Aorta (tissue), 5 donors: ENCODE measurements around the gene NIPA2. TPM values are rescaled to one million over a fixed set of nuclear protein-coding genes. Genes with fewer than 3 reads are reported as not detected.

Source experiments
- ATAC-seq: fragments of 200-7000 bp; cut with Tn5 transposase; one replicate; pipeline ENCODE4 v1.9.1; 2022; ENCODE audit warnings: moderate library complexity; ENCODE audit not compliant: low FRiP score
- DNase-seq, 2 donors: peaks; one replicate each; pipeline ENCODE4 v3.0.0-alpha.2; 2020
- H3K27ac ChIP-seq, 2 donors: one replicate each; pipeline ENCODE4 v1.5.1; 2013; ENCODE audit warnings: low read length in 2 of 2, mild to moderate bottlenecking in 2 of 2, moderate library complexity in 2 of 2, control low read depth in 1 of 2, inconsistent platforms in 1 of 2, low read depth in 1 of 2
- H3K27me3 ChIP-seq, 2 donors: one replicate each; pipeline ENCODE4 v1.6.1; 2013; ENCODE audit warnings: control low read depth in 1 of 2, low read length in 1 of 2, mild to moderate bottlenecking in 1 of 2, moderate library complexity in 1 of 2; ENCODE audit not compliant: insufficient read depth in 2 of 2, control insufficient read depth in 1 of 2
- H3K36me3 ChIP-seq, 2 donors: one replicate each; pipeline ENCODE4 v1.6.1; 2013; ENCODE audit warnings: control low read depth in 1 of 2, low read length in 1 of 2, mild to moderate bottlenecking in 1 of 2; ENCODE audit not compliant: insufficient read depth in 2 of 2, control insufficient read depth in 1 of 2
- H3K4me1 ChIP-seq, 2 donors: one replicate each; pipeline ENCODE4 v1.6.1; 2013; ENCODE audit warnings: low read length in 2 of 2, control low read depth in 1 of 2, mild to moderate bottlenecking in 1 of 2, moderate library complexity in 1 of 2; ENCODE audit not compliant: insufficient read depth in 2 of 2, control insufficient read depth in 1 of 2
- H3K4me3 ChIP-seq, 2 donors: one replicate each; pipeline ENCODE4 v1.5.1; 2013; ENCODE audit warnings: low read length in 2 of 2, control low read depth in 1 of 2, mild to moderate bottlenecking in 1 of 2
- H3K9me3 ChIP-seq: one replicate; pipeline ENCODE4 v1.6.1; 2013; ENCODE audit warnings: mild to moderate bottlenecking, low read length; ENCODE audit not compliant: control insufficient read depth
- WGBS, 2 donors: extraction: QIAGEN DNeasy Blood & Tissue Kit; methylation state at CpG; one replicate each; pipeline ENCODE4 v1.1.7; 2013; 5-methylcytosine and 5-hydroxymethylcytosine counted together
- intact Hi-C, 2 donors: fragments of 100-400 bp; cut with DNase I; formaldehyde crosslinking; loops; one replicate each; pipeline versions ENCODE4 v1.14.2 to v1.15.0; 2022
- polyA plus RNA-seq, 2 donors: library from polyadenylated mRNA; stranded (reverse); fragments of 200-250 nt; gene quantifications; one replicate each; pipeline ENCODE4 v1.2.3, GENCODE V29; 2013
- total RNA-seq, 2 donors: library from RNA; stranded (reverse); fragmentation: NEBNext Ultra II Directional; extraction: Animal tissue kit (Norgen Biotek cat#: 25700); gene quantifications; one replicate each; pipeline ENCODE4 v1.2.1, GENCODE V29; 2021
- donor health status: healthy with polysubstance abuse.
- donor health status: Bipolar disorder and iron deficiency.
- donor health status: DM: no; HTN: no; CAD: no.
- donor health status: DM: no; HTN: no; CAD: no.
- donor health status: DM: yes; HTN: yes; CAD: no.

The NIPA2 gene
- total and polyA plus RNA-seq, 4 donors, result 5.9 to 30.1 (median 20.0) TPM

- no peaks in the 10 kb centered on the region for H3K27me3 ChIP-seq
- DNase-seq (peak in 1 of 2 donors; percentile 63), ATAC-seq (no peak)
- no peaks in the 10 kb centered on the region for H3K9me3 ChIP-seq
- peaks cover 6 to 17% of the 10 kb centered on the region in 2 donors for H3K36me3 ChIP-seq
- 85 to 87% methylated on average over 16 of the region's 16 CpGs for WGBS, 2 donors
- H3K4me1 ChIP-seq, result no peaks in the 10 kb centered on the region
- H3K4me3 ChIP-seq, result no peak overlapping the region
- intact Hi-C loops, result no loop called here
- H3K27ac ChIP-seq, result no peak overlapping the region
These were observed 68.9 kb downstream of the NIPA2 start for GRCh38 chr15:22907161-22907950.

- Histone ChIP-seq H3K4me3 (no peak overlapping the region), H3K36me3 (peaks cover 6 to 20% of the 10 kb centered on the region in 2 donors), H3K27me3 (no peaks in the 10 kb centered on the region), H3K9me3 (no peaks in the 10 kb centered on the region), H3K4me1 (no peaks in the 10 kb centered on the region), H3K27ac (no peak overlapping the region)
- ATAC-seq, result no peak
- no peak for DNase-seq
- intact Hi-C loops, result no loop called here
- WGBS, 2 donors, result 92% methylated on average over 9 of the region's 9 CpGs
These were observed 70.4 kb downstream of the NIPA2 start for GRCh38 chr15:22908830-22909229.

- ATAC-seq, result no peak
- H3K36me3 ChIP-seq, result peaks cover 6 to 28% of the 10 kb centered on the region in 2 donors
- H3K4me3 ChIP-seq, result no peak overlapping the region
- H3K9me3 ChIP-seq, result no peaks in the 10 kb centered on the region
- no peak overlapping the region for H3K27ac ChIP-seq
- 88% methylated on average over 8 of the region's 8 CpGs for WGBS, 2 donors
- no peaks in the 10 kb centered on the region for H3K4me1 ChIP-seq
- no peaks in the 10 kb centered on the region for H3K27me3 ChIP-seq
- no peak for DNase-seq
- intact Hi-C loops, result no loop called here
These were observed 72.8 kb downstream of the NIPA2 start for GRCh38 chr15:22911306-22911705.

GRCh38 chr15:22912256-22912655 is 73.8 kb downstream of the NIPA2 start:
- Histone ChIP-seq H3K27ac (no peak overlapping the region), H3K27me3 (no peaks in the 10 kb centered on the region), H3K9me3 (no peaks in the 10 kb centered on the region), H3K4me1 (no peaks in the 10 kb centered on the region), H3K4me3 (no peak overlapping the region), H3K36me3 (peaks cover 6 to 31% of the 10 kb centered on the region in 2 donors)
- no peak for ATAC-seq
- intact Hi-C loops, result no loop called here
- DNase-seq, result peak in 1 of 2 donors; percentile 20
- 94 to 96% methylated on average over 12 of the region's 12 CpGs for WGBS, 2 donors

GRCh38 chr15:22913646-22914380 is 75.3 kb downstream of the NIPA2 start:
- 91 to 92% methylated on average over 13 of the region's 13 CpGs for WGBS, 2 donors
- no peaks in the 10 kb centered on the region for H3K27me3 ChIP-seq
- no peaks in the 10 kb centered on the region for H3K4me1 ChIP-seq
- no peaks in the 10 kb centered on the region for H3K9me3 ChIP-seq
- intact Hi-C loops, result no loop called here
- peaks cover 6 to 30% of the 10 kb centered on the region in 2 donors for H3K36me3 ChIP-seq
- H3K27ac ChIP-seq, result no peak overlapping the region
- DNase-seq (peak in 1 of 2 donors; percentile 30), ATAC-seq (no peak)
- no peak overlapping the region for H3K4me3 ChIP-seq

- intact Hi-C loops, result no loop called here
- Histone ChIP-seq H3K4me1 (no peaks in the 10 kb centered on the region), H3K4me3 (no peak overlapping the region), H3K9me3 (no peaks in the 10 kb centered on the region), H3K27me3 (no peaks in the 10 kb centered on the region), H3K36me3 (peaks cover 0 to 26% of the 10 kb centered on the region in 2 donors), H3K27ac (no peak overlapping the region)
- ATAC-seq, result no peak
- DNase-seq, result peak in 1 of 2 donors; percentile 33
- 92 to 94% methylated on average over 25 of the region's 25 CpGs for WGBS, 2 donors
These were observed 77.5 kb downstream of the NIPA2 start for GRCh38 chr15:22915866-22916515.

DNA sequence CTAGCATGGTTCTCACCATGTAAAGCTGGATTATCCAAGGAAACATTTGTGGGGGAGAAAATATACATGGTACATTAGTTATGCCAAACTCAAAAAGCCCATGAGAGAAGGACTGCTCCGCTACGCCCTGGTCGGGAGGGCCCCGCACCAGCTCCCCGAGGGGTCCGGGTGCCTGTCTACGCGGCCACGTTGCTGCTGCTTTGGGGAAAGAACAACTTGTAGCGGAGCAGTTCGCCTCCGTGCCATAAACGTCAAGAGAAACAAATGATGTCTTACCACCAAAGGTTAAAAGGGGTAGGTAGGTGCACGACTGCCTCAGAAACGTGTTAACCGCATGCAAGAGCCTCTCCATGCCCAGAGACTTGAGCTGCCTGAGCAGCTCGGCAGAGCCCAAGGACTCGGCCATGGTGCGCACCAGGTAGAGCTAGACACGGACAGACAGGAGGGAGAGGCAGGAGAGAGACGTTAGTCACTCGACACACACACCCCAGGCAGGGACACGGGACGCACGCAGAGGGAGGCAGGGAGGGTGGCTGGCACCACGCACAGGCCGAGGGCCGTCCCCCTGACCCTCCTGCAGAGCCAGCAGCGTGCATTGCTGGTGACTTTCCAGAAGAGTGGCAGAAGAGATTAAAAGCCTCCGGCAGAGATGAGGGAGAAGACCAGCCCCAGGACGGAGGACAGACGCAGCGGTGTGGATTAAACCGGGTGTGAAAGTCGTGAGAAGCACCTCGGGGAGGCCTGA is 78.3 kb downstream of the NIPA2 start:
- intact Hi-C loops, result no loop called here
- Histone ChIP-seq H3K9me3 (no peaks in the 10 kb centered on the region), H3K27ac (no peak overlapping the region), H3K27me3 (no peaks in the 10 kb centered on the region), H3K36me3 (peaks cover 0 to 21% of the 10 kb centered on the region in 2 donors), H3K4me3 (no peak overlapping the region), H3K4me1 (no peaks in the 10 kb centered on the region)
- WGBS, 2 donors, result 91% methylated on average over 36 of the region's 36 CpGs
- ATAC-seq (peak; percentile 15), DNase-seq (peak in 1 of 2 donors; percentile 30)

DNA sequence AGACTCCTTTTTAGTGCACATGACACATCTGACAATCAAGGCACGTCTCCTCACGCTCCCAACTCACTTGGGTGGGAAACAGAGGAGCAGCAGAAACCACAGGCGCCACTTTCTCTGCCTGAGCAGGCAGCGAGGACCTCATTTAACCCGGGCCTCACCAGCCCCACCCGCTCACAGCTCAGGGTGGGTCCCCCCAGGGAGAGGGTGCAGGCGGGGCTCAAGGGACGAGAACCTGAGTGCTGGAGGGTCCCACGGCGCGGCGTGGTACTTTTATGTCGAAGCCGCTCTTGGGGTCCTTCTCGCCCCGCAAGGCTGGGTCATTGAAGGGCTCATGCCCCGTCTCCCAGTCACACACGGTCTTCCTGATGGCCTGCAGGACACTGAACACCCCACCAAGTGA is 79.1 kb downstream of the NIPA2 start:
- 95 to 96% methylated on average over 18 of the region's 18 CpGs for WGBS, 2 donors
- DNase-seq (peak in 1 of 2 donors; percentile 27), ATAC-seq (no peak)
- H3K27ac ChIP-seq, result no peak overlapping the region
- H3K9me3 ChIP-seq, result no peaks in the 10 kb centered on the region
- H3K4me3 ChIP-seq, result no peak overlapping the region
- intact Hi-C loops, result no loop called here
- H3K4me1 ChIP-seq, result no peaks in the 10 kb centered on the region
- H3K27me3 ChIP-seq, result no peaks in the 10 kb centered on the region
- peaks cover 0 to 17% of the 10 kb centered on the region in 2 donors for H3K36me3 ChIP-seq
